NCI-H1694 treated with DMSO at 0.1 percent for 48 hours (cell line): ENCODE measurements around the gene BTBD2.

Source experiments
- DNase-seq: peaks from one replicate; lab custom pipeline; 2025; lab: John Stamatoyannopoulos, UW

The BTBD2 gene

GRCh38 chr19:2015608-2015950 lies at the start of gene BTBD2:
Gene BTBD2, minus strand, starts transcription at chr19:2015714. Its CDS starts 11 bp downstream, at chr19:2015703.
- DNase-seq, result no peak

DNA sequence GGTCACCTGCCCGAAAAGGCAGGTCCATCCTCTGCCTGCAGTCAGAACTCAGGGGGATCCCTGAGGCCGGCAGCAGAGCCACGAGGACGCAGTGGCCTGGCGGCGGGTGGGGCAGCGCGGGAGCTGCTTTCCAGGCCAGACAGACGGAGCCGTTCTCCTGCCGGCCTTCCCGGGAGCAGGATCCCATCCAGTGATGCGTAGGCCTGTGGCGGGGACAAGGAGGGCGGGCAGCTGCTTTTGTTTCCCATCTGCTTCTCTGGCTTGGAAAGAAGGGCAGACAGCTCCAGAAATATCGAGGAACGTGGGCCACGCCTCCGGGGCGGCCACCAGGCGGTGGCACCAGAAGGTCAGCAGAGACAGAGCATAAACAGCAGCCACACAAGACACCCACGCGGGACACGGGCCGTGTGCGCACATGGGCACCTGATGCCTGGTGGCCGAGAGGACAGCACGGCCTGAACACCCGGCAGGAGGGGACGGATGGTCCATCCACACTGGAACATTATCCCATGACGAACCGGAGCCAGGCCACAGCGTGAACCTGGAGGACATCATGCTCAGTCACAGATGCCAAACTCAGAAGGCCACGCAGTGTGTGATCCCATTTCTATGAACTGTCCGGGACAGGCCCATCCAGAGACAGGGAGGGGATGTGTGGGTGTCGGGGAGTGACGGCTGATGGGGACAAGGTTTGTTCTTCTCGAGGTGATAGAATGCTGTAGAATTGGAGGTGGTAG lies 49.4 kb upstream of the BTBD2 start:
- DNase-seq, result peak; percentile 1

DNA sequence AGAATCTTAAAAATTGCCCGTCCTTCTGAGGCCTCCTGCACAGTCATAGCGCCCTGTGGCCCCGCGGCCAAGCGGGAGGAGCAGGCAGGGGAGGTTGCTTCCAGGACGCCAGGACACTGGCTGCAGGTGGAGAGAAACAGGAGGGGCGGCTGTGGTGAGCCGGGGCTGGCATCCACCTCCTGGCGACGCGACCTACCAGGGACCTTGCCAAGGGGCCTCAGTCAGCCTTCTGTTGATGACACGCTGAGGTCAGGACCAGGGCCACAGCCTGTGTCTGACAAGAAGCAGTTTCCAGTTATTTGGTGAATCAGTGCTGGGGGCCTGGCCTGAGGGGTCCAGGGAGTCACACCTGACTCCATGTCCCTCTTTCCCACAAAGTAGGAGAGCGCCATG lies 48.9 kb upstream of the BTBD2 start:
- DNase-seq, result no peak

DNA sequence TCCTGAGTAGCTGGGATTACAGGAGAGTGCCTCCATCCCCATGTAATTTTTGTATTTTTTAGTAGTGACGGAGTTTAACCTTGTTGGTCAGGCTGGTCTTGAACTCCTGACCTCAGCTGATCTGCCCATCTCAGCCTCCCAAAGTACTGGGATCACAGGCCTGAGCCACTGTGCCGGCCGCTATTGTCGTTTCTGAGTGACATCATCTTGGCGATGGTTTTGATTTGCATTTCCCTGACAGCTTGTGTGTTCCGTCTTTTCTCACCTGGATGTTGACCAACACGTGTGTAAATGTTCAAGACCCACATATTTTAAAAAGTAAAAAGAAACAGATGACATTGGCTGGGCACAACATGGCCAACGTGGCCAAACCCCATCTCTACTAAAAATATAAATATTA lies 48.3 kb upstream of the BTBD2 start:
- no peak for DNase-seq

- no peak for DNase-seq
Measured at GRCh38 chr19:2062770-2063169, 47.3 kb upstream of the BTBD2 start.

DNA sequence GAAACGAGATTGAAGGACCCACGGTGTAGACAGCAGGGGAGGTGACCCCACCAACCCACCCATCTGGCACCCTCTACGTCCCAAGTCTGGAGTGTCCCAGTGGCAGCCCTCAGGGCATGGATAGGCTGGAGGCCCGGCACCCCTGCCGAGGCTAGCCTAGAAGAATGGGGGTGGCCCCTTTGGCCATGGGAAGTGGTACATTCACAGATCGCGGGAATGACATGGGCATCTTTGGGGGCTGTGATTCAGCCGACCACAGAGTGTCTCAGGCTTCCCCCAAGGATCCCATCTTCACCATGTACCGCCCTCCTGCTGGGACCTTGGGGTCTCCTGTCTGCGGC lies 46.8 kb upstream of the BTBD2 start:
- DNase-seq, result no peak

DNA sequence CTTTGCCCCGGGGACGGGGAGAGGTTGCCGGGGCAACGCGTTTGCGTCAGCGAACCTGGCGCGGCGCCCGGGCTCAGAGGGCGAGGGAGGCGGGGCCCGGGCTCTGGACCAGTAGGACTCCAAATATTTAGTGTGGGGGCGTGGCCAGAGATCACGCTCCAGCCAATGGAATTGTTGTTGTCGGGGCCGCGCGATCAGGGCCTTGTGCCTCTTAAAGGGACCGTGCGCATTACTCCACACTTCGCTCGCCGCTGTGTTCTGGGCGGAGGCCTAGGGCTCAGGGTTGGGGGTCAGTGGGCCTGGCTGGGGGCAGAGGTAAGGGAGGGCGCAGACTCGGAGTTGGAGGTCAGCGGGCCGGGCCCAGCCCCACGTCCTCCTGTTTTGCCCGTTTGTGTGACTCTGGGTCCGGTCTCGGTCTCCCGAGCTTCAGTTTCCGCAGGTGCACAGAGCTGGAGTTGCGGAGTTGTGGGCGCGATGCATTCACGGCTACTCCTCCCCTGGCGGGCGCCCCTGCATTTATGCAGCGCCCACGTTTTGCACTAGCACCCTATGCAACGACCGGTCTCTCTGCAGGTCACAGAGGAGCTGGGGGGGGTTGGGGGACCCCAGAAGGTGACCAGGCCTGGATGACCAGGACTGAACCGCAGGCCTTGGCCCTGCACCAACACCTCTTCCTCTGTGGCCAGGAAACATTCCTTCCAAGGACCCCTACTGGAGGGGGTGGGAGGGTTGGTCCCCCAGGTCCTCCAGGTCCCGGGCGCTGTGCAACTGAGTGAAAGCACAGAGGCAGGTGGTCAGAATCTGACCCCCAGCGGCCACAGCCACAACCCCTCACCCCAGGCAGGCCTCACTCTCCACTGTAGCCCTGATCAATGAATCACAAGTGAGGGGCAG lies 46.2 kb upstream of the BTBD2 start:
- peak; percentile 93 for DNase-seq

- DNase-seq, result no peak
Measured at GRCh38 chr19:2060884-2061494, 45.5 kb upstream of the BTBD2 start.

DNA sequence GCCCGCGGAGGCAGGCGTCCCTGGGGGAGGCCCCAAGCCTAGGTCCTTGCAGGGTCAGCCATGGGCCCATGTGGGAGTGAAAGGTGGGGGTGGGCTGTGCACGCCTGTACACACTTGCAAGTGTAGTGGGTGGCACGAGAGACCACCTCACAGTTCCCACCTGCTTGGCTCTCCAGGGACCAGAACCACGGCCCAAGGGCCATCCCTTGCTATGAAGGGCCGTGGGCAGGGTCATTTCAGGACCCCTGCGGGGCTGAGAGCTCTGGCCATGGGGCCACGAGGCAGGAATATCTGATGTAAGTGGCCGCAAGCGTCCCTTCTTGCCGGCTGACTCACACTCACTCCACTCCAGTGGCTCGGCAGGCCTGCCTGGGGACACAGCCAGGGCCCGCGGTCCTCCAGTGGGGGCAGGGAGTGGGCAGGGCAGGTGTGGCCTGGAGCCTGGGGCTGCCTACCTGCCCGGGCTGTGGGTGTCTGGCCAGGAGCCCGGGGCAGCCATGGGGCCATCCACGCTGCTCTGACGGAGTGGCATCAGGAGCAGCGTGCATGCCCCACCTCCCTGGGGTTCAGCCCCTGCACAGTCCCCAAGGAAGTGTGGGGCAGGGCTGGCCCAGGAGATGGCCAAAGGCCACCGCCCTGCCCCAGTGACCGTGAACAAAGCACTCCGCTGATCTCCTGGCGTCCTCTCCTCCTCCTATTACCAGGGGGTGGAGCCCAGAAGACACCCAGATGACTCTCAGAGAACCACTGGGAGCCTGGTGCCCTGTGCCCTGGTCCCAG lies 44.1 kb upstream of the BTBD2 start:
- no peak for DNase-seq

- no peak for DNase-seq
Measured at GRCh38 chr19:2058570-2059421, 43.3 kb upstream of the BTBD2 start.

- DNase-seq, result no peak
Measured at GRCh38 chr19:2057484-2058469, 42.3 kb upstream of the BTBD2 start.

- DNase-seq, result no peak
Measured at GRCh38 chr19:2056837-2057192, 41.3 kb upstream of the BTBD2 start.

- no peak for DNase-seq
Measured at GRCh38 chr19:2055931-2056836, 40.7 kb upstream of the BTBD2 start.

- no peak for DNase-seq
Measured at GRCh38 chr19:2054763-2055162, 39.2 kb upstream of the BTBD2 start.

GRCh38 chr19:2053601-2054389 lies 38.3 kb upstream of the BTBD2 start:
- DNase-seq, result no peak

DNA sequence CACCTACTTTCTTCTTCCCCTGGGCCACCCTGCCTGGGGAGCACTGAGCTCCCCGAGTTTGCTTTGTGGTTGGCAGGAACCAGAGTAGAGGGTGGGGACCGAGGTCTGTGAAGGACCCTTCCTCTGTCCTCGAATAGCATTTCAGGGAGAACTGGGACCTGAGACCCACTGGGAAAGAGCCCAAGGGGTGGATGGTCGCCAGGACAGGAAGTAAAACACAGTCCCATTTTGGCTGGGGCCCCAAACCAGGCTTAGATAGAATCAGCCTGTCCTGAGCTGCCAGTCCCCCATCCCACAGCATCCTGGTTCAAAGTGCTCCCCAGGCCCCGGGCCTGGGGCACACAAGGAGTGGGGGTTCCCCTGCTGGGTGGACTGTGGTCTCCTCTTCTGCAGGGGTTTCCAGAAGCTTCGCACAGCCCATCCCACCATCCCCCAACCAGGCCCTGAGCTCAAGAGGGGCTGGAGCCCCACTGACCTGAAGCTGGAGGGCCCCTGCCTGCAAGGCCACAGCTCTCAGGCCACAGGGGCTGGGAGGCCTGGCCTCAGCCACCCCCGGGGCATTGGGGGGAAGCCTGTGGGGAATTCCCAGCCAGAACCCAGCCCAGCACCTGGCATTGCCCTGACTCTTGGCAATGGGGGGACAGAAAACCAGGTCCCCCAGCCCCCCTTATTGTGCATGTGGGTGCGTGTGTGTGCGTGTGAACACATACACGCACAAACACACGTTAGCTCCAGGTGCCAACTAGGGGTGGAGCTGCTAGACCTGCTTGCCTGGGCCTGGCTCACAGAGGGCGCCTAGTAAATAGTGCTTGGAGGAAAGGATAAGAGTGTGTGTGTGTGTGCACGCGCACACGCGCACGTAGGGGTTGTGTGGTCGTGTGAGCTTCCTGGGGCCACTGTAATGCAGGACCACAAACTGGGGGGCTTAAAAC lies 36.5 kb upstream of the BTBD2 start:
- DNase-seq, result no peak
